Caki2 (cell line): ENCODE data around the gene LRRC63. TPM values are rescaled to one million over a fixed set of nuclear protein-coding genes. Genes with fewer than 3 reads are reported as not detected.
"Not testable (repeated sequence)": the region's sequence is repeated elsewhere in the genome, so short reads cannot be mapped to it uniquely, and the experiment has no call there.

ENCODE experiments used
- DNase-seq: peaks from one replicate; pipeline ENCODE4 v3.0.0-alpha.2; 2015; ENCODE audit warnings: low read depth
- in situ Hi-C: cut with HindIII; loops from 2 replicates; pipeline ENCODE4 v1.10.0; 2016; ENCODE audit warnings: low sequenced_read_pairs, low pct_unique_long_range_greater_than_20kb, mixed read lengths
- total RNA-seq: library from RNA; depleted of rRNA; stranded (reverse); fragments of >200 nt; shearing (Covaris generic); gene quantifications from 2 replicates; pipeline ENCODE4 v1.2.3, GENCODE V29; 2014; ENCODE audit warnings: low replicate concordance

LRRC63 gene
- total RNA-seq, 1 experiment from 2014 or later: not detected

DNA sequence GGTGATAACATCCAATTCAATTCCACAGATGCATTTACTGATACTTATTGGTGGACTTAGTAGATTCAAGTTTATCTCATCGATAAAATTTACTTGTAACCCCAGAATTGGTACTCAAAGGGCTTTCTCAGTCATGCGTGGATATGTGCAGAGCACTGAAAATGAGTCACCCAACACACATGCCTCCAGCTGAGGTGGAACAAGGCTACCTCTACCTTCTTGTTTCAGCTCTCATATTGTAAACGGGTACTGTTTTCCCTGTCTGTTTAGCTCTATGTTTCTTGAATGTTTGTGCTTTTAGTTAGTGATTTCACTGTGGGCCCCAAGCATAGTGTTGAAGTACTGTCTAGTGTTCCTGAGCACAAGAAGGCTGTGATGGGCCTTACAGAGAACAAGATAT lies 1.5 kb downstream of the LRRC63 start:
- no peak for DNase-seq
- in situ Hi-C loops: no loop called here

DNA sequence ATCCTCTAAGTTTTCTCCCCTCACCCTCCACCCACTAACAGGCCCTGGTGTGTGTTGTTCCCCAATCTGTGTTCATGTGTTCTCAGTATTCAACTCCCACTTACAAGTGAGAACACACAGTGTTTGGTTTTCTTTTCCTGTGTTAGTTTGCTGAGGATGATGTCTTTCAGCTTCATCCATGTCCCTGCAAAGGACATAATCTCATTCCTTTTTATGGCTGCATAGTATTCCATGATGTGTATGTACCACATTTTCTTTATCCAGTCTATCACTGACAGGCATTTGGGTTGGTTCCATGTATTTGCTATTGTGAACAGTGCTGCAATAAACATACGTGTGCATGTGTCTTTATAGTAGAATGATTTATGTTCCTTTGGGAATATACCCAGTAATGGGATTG lies 3.0 kb downstream of the LRRC63 start:
- in situ Hi-C loops, DNase-seq: not testable (repeated sequence)

DNA sequence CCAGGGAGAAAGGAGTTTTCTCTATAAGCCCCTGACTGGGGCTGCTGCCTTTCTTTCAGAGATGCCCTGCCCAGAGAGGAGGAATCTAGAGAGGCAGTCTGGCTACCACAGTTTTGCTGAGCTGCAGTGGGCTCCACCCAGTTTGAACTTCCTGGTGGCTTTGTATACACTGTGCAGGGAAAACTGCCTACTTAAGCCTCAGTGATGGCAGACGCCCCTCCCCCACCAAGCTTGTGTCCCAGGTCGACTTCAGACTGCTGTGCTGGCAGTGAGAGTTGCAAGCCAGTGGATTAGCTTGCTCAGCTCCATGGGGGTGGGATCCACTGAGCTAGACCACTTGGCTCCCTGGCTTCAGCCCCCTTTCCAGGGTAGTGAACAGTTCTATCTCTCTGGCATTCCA lies 8.5 kb downstream of the LRRC63 start:
- DNase-seq: not testable (repeated sequence)

GRCh38 chr13:46229251-46229650 lies 17.5 kb downstream of the LRRC63 start:
- in situ Hi-C loops: no loop called here
- DNase-seq: no peak

More for the DNA sequence above, 8.5 kb downstream of the LRRC63 start:
- in situ Hi-C loops: not testable (repeated sequence)

DNA sequence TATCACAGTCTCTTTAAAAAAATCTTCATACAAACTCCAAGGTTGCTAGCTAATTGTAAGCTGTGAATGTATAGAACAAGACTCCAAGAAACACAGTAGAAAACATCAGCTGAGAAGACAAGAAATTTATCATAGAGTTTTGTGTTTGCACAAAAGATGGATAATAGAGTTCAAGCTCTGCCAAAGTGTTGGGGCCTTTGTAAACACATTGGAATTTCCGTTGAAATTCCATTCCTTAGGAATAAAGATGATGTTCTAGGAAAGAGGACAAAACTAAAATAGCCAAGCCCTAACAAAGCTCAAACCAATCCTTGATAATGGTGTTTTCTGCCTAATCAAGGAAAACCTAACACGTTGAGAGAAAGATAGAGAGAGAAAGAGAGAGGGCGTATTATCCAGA lies 20.6 kb downstream of the LRRC63 start:
- DNase-seq: no peak
- in situ Hi-C loops: no loop called here

DNA sequence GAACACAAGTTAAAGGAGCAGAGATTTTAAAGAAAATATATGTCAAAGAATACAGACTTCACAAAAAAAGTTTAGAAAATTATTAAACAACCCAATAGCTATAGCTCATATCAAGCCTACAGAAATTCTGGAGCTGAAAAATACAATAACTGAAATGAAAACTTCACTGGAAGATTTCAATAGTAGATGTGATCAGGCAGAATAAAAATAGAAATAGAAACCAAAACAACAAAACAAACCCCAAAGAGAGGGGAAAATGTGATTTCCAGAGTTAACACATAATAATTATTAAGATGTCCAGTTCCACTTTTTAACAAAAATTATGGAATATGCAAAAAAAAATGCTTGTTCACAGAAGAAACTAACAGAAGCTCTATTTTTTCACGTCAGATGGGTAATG lies 23.6 kb downstream of the LRRC63 start:
- in situ Hi-C loops: no loop called here
- no peak for DNase-seq

- DNase-seq: no peak
- in situ Hi-C loops: no loop called here
These were observed 53.6 kb downstream of the LRRC63 start for GRCh38 chr13:46265292-46265691.

DNA sequence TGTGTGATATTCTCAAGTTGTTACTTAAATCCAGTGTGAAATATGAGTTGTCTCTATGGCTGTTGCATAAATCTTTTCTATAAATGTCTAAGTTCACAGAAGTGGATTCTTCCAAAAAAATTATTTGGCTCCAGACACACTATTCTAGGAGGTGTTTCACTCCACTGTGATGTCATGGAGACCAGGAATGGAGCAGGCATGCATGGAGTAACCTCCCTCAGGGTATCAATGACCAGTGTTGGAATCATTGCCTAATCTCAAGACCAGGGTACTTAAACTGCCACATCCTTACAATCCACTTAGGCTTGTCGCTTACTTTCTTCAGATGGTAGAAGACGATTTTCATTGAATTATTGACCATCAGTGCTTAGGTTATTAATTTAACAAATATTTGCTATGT lies 55.4 kb downstream of the LRRC63 start:
- no peak for DNase-seq
- in situ Hi-C loops: no loop called here

GRCh38 chr13:46270416-46270815 lies 58.7 kb downstream of the LRRC63 start:
- in situ Hi-C loops: no loop called here
- DNase-seq: no peak

DNA sequence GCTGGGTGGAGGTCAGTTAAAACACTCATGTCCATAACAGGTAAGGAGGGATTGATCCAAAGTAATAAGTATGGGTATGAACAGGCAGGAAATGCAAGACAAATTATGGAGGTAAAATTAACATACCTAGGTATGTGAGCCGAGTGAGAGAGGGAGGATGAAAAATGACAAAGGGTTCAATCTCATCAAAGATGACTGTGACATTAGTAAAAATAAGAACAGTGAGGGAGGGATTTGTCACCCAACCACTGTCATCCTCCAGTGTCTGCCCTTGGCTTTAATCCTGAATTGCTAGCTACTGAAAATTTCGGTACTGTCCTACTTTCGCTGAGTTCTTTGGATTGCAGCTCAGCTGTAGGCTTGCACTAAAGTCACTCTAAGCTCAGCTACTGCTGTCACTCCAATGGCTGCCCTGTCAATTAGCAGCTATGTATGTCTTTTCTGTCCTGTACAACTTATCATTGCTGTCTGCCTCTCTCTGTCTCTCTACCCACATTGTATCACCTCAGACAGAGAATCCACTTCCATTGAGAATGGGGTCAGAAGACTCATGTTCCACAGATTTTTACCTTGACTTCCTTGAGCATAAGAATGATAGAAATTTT lies 62.5 kb downstream of the LRRC63 start:
- in situ Hi-C loops: no loop called here
- DNase-seq: no peak

- in situ Hi-C loops: no loop called here
These were observed 66.7 kb downstream of the LRRC63 start for GRCh38 chr13:46278474-46278873.

DNA sequence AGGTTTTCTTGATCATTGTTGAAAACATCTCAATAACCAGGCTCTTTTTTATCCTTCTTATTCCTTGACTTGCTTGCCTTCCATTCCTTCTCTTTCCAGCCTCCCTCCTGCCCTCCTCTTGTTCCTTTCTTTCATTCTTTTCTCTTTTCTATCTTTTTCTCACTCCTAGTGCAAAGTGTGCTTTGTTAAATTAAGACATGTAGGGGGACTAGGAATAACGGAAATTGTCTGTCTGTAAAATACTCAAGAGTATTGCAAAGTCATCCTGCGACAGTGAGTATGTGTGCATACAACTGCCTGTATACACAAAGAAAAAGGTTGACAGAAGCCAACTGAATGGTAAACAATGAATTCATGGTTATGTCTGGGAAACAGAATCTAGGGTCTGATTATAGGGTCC lies 70.1 kb downstream of the LRRC63 start:
- in situ Hi-C loops: no loop called here
- DNase-seq: no peak

More at GRCh38 chr13:46278474-46278873, 66.7 kb downstream of the LRRC63 start:
- no peak for DNase-seq

GRCh38 chr13:46283912-46284824 lies 72.4 kb downstream of the LRRC63 start:
- in situ Hi-C loops, DNase-seq: not testable (repeated sequence)

- in situ Hi-C loops: no loop called here
- no peak for DNase-seq
These were observed 75.2 kb downstream of the LRRC63 start for GRCh38 chr13:46286972-46287371.

DNA sequence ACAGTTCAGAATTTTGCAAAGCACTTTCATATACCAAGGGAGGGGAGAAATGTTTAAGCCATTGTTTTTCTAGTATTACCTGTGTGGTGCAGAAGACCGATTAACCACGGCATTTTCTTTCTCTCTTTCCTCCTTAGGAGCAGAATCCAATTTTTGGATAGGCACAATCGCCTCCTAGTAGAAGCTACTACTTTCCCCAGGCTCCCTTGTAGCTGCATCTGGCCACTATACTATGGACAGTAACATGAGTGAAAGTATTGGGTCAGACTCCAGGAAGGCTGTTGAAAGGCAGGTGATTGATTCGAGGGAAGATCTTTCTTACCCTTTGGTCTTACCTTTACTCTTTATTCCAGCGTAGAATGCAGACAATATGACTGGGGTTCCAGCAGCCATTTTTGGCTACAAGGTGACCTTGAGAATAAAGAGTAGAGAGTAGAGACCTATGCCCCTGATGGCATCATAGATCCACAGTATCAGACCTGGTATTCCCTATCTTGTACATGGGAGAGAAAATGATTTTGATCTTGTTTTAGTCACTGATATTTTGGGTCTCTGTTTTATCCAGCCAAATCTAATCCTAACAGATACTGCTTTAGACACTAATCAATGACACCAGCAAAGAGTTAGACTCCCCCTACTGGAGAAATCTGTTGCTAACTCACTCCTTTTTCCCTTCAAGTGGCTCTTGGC lies 77.0 kb downstream of the LRRC63 start:
- in situ Hi-C loops: no loop called here
- peak; percentile 4 for DNase-seq

GRCh38 chr13:46289260-46289955 lies 77.7 kb downstream of the LRRC63 start:
- in situ Hi-C loops: no loop called here
- no peak for DNase-seq

DNA sequence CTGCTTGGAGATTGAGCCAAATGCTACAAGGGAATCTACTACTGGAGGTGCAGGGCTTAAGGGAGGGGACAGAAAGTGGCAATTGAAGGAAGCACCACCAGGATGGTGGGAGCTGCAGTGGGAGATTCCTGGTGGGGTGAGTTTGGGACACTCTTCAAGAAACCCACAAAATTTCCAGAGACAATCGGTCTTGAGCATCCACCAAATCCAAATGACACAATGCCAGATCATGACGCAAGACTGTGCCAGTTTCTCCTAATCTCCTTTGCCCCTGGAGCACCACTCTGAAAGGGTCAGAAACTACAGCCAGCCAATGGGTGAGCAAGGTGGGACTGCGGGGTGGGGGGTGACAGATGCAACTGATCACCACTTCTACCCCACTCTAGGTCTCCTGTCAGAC lies 78.7 kb downstream of the LRRC63 start:
- no peak for DNase-seq
- in situ Hi-C loops: no loop called here

GRCh38 chr13:46293436-46293835 lies 81.7 kb downstream of the LRRC63 start:
- DNase-seq: no peak
- in situ Hi-C loops: no loop called here
